Measurements from ENCODE around the gene CSNK2A1. TPM values are rescaled to one million over a fixed set of nuclear protein-coding genes. Genes with fewer than 3 reads are reported as not detected.

The CSNK2A1 gene
- total and polyA plus RNA-seq, 4 donors = 17.0 to 60.3 (median 39.7) TPM

DNA sequence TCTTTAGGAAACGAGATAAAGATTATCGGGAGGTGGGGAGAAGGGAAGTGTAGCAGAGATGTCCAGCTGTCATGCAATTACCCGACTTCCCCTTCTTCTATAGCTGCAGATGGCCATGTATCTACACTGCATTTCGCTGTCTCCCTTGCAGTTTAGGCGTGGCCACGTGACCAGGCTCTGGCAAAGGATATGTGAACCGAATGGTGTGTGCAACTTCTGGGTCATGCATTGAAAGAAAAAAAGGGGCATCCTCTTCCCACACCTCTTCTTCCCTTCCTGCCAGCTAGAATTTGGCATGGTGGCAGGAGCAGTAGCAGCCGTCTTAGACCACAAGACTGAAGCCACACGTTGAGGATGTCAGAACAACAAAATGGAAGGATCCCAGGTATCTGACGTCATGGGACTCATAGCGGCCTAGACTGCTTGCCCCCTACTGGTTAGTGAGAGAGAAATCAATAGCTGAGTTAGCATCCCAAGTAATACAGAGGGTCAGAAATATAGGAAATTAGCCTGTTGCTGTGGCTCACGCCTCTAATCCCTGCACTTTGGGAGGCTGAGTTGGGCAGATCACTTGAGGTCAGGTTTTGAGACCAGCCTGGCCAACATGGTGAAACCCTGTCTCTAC, 33.7 kb upstream of the CSNK2A1 start:
- TF ChIP-seq, protein P1, sequence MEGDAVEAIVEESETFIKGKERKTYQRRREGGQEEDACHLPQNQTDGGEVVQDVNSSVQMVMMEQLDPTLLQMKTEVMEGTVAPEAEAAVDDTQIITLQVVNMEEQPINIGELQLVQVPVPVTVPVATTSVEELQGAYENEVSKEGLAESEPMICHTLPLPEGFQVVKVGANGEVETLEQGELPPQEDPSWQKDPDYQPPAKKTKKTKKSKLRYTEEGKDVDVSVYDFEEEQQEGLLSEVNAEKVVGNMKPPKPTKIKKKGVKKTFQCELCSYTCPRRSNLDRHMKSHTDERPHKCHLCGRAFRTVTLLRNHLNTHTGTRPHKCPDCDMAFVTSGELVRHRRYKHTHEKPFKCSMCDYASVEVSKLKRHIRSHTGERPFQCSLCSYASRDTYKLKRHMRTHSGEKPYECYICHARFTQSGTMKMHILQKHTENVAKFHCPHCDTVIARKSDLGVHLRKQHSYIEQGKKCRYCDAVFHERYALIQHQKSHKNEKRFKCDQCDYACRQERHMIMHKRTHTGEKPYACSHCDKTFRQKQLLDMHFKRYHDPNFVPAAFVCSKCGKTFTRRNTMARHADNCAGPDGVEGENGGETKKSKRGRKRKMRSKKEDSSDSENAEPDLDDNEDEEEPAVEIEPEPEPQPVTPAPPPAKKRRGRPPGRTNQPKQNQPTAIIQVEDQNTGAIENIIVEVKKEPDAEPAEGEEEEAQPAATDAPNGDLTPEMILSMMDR (IDR thresholded peaks at IDR 0.05; ENCODE audit: low read depth, low read length, missing input control) = peak; percentile 7
- TF ChIP-seq RAD21 (IDR thresholded peaks at IDR 0.05) = peak in 1 of 2 donors; percentile 8
- TF ChIP-seq, protein P2, sequence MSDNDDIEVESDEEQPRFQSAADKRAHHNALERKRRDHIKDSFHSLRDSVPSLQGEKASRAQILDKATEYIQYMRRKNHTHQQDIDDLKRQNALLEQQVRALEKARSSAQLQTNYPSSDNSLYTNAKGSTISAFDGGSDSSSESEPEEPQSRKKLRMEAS (IDR thresholded peaks at IDR 0.05) = no peak
- H3K4me3 ChIP-seq (ENCODE audit: low read depth in 1 of 3, low read length in 3 of 3) = no peak overlapping the region
- no peak overlapping the region for H3K9ac ChIP-seq (ENCODE audit: low read depth in 1 of 2, low read length in 2 of 2)
- H3K36me3 ChIP-seq (ENCODE audit: control insufficient read depth in 4 of 4, insufficient read depth in 3 of 4, low read depth in 1 of 4, low read length in 3 of 4) = no peaks in the 10 kb centered on the region
- 58% methylated on average over 12 of the region's 12 CpGs for WGBS
- no peak for DNase-seq (ENCODE audit: low spot score)
- no peaks in the 10 kb centered on the region for H3K9me3 ChIP-seq (ENCODE audit: control insufficient read depth in 4 of 4, low read length in 3 of 4)
- no peak overlapping the region for H3K27ac ChIP-seq (ENCODE audit: low read depth in 1 of 2, low read length in 2 of 2)
- peaks cover 0 to 10% (median 2%) of the 10 kb centered on the region in 4 donors for H3K27me3 ChIP-seq (ENCODE audit: control insufficient read depth in 4 of 4, insufficient read depth in 4 of 4, low read length in 3 of 4)
- H3K4me1 ChIP-seq (ENCODE audit: control insufficient read depth in 4 of 4, insufficient read depth in 4 of 4, low read length in 3 of 4) = no peaks in the 10 kb centered on the region

DNA sequence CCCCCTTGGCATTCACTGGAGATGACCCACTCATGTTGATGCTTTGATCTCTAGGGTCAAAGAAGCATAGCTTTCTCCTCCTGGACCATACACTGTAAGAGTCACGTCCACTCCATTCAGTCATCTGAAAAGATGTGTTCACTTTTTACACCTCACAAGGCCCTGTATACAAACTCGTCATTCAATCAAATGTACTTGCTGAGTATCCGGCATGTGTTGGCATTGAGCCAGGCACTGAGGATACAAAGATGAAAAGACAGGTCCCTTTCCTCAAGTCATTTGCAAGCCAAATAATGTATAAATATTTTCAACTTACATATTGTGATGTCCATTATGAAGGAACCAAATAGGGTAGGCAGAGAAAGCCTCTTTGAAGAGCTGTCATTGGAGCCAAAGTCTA, 32.6 kb upstream of the CSNK2A1 start:
- no peak overlapping the region for H3K9ac ChIP-seq (ENCODE audit: low read depth in 1 of 2, low read length in 2 of 2)
- H3K9me3 ChIP-seq (ENCODE audit: control insufficient read depth in 4 of 4, low read length in 3 of 4) = no peaks in the 10 kb centered on the region
- H3K27ac ChIP-seq (ENCODE audit: low read depth in 1 of 2, low read length in 2 of 2) = no peak overlapping the region
- no peaks in the 10 kb centered on the region for H3K4me1 ChIP-seq (ENCODE audit: control insufficient read depth in 4 of 4, insufficient read depth in 4 of 4, low read length in 3 of 4)
- peaks cover 0 to 7% (median 1%) of the 10 kb centered on the region in 4 donors for H3K27me3 ChIP-seq (ENCODE audit: control insufficient read depth in 4 of 4, insufficient read depth in 4 of 4, low read length in 3 of 4)
- TF ChIP-seq, protein P3, sequence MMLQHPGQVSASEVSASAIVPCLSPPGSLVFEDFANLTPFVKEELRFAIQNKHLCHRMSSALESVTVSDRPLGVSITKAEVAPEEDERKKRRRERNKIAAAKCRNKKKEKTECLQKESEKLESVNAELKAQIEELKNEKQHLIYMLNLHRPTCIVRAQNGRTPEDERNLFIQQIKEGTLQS (IDR thresholded peaks at IDR 0.05) = no peak
- TF ChIP-seq TAF1 (conservative IDR thresholded peaks at IDR 0.05) = no peak
- TF ChIP-seq, protein P2 (IDR thresholded peaks at IDR 0.05) = no peak
- TF ChIP-seq HNF4G (IDR thresholded peaks at IDR 0.05) = no peak
- no peak overlapping the region for H3K4me3 ChIP-seq (ENCODE audit: low read depth in 1 of 3, low read length in 3 of 3)
- DNase-seq (ENCODE audit: low spot score) = no peak
- 61% methylated on average over 3 of the region's 3 CpGs for WGBS
- no peaks in the 10 kb centered on the region for H3K36me3 ChIP-seq (ENCODE audit: control insufficient read depth in 4 of 4, insufficient read depth in 3 of 4, low read depth in 1 of 4, low read length in 3 of 4)

DNA sequence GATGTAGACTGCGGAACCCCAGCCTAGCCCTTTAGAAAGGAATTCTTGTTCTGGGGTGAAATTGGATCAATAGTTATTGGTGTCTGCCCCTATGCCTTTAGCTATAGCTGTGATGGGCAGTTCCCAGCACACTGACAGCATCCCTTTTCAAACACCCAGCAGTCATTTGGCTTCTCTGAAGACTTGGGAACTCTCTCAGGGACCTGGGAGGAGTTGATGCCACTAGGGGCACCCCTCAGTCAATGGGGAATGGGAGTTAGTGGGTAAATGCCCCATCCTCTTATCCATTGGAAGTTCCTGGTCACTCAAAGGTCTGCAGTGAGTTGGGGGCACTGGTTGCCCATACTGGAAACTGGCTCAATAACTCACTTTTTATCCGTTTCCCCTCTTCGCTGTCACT, 31.6 kb upstream of the CSNK2A1 start:
- Histone ChIP-seq H3K4me3 (ENCODE audit: low read depth in 1 of 3, low read length in 3 of 3) (no peak overlapping the region), H3K9me3 (ENCODE audit: control insufficient read depth in 4 of 4, low read length in 3 of 4) (no peaks in the 10 kb centered on the region), H3K27ac (ENCODE audit: low read depth in 1 of 2, low read length in 2 of 2) (no peak overlapping the region), H3K4me1 (ENCODE audit: control insufficient read depth in 4 of 4, insufficient read depth in 4 of 4, low read length in 3 of 4) (no peaks in the 10 kb centered on the region), H3K27me3 (ENCODE audit: control insufficient read depth in 4 of 4, insufficient read depth in 4 of 4, low read length in 3 of 4) (peaks cover 0 to 7% (median 1%) of the 10 kb centered on the region in 4 donors), H3K9ac (ENCODE audit: low read depth in 1 of 2, low read length in 2 of 2) (no peak overlapping the region), H3K36me3 (ENCODE audit: control insufficient read depth in 4 of 4, insufficient read depth in 3 of 4, low read depth in 1 of 4, low read length in 3 of 4) (no peaks in the 10 kb centered on the region)
- DNase-seq (ENCODE audit: low spot score) = no peak
- TF ChIP-seq, protein P4, sequence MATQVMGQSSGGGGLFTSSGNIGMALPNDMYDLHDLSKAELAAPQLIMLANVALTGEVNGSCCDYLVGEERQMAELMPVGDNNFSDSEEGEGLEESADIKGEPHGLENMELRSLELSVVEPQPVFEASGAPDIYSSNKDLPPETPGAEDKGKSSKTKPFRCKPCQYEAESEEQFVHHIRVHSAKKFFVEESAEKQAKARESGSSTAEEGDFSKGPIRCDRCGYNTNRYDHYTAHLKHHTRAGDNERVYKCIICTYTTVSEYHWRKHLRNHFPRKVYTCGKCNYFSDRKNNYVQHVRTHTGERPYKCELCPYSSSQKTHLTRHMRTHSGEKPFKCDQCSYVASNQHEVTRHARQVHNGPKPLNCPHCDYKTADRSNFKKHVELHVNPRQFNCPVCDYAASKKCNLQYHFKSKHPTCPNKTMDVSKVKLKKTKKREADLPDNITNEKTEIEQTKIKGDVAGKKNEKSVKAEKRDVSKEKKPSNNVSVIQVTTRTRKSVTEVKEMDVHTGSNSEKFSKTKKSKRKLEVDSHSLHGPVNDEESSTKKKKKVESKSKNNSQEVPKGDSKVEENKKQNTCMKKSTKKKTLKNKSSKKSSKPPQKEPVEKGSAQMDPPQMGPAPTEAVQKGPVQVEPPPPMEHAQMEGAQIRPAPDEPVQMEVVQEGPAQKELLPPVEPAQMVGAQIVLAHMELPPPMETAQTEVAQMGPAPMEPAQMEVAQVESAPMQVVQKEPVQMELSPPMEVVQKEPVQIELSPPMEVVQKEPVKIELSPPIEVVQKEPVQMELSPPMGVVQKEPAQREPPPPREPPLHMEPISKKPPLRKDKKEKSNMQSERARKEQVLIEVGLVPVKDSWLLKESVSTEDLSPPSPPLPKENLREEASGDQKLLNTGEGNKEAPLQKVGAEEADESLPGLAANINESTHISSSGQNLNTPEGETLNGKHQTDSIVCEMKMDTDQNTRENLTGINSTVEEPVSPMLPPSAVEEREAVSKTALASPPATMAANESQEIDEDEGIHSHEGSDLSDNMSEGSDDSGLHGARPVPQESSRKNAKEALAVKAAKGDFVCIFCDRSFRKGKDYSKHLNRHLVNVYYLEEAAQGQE (IDR thresholded peaks at IDR 0.05) = no peak
- no peak for TF ChIP-seq FOXA1 (IDR thresholded peaks at IDR 0.05)
- TF ChIP-seq, protein P3 (IDR thresholded peaks at IDR 0.05) = no peak
- TF ChIP-seq, protein P1 (IDR thresholded peaks at IDR 0.05; ENCODE audit: low read depth, low read length, missing input control) = no peak
- TF ChIP-seq TAF1 (conservative IDR thresholded peaks at IDR 0.05) = no peak
- no peak for TF ChIP-seq JUND (IDR thresholded peaks at IDR 0.05)
- no peak for TF ChIP-seq FOXA2 (IDR thresholded peaks at IDR 0.05)
- 91% methylated on average over 3 of the region's 3 CpGs for WGBS
